ENCODE measurements around the gene ZDHHC21. TPM values are rescaled to one million over a fixed set of nuclear protein-coding genes. Genes with fewer than 3 reads are reported as not detected.

Gene ZDHHC21
- polyA plus RNA-seq, 2 of the 4 experiments (the other 2 are of a cell fraction), result 3.7 to 9.1 TPM

GRCh38 chr9:14627513-14627912, 65.7 kb downstream of the ZDHHC21 start:
- 81% methylated on average over 1 of the region's 1 CpG for WGBS (ENCODE audit: missing lambda C conversion rate)

GRCh38 chr9:14618836-14619420, 74.3 kb downstream of the ZDHHC21 start:
- no peak overlapping the region for H3K4me2 ChIP-seq
- ChIA-PET POLR2A (no interaction called here), CTCF (no interaction called here)
- no peaks in the 10 kb centered on the region for H3K9me3 ChIP-seq
- no peak overlapping the region for H3K27ac ChIP-seq
- H3K4me1 ChIP-seq, result no peaks in the 10 kb centered on the region
- ATAC-seq, result no peak
- 86% methylated on average over 8 of the region's 8 CpGs for WGBS (ENCODE audit: missing lambda C conversion rate)
- DNase-seq (ENCODE audit: low read depth in 1 of 2, low spot score in 1 of 2), result no peak
- H3K4me3 ChIP-seq, result no peak overlapping the region
- FAIRE-seq, result no peak
- no peak for TF ChIP-seq SMC3 (IDR thresholded peaks at IDR 0.05)
- TF ChIP-seq JUN (IDR thresholded peaks at IDR 0.05), result no peak
- TF ChIP-seq FOSB (CRISPR knock-in tag; IDR thresholded peaks at IDR 0.05), result no peak
- no peak for TF ChIP-seq CHD4 (IDR thresholded peaks at IDR 0.05; ENCODE audit: borderline replicate concordance)
- TF ChIP-seq HOXB13 (CRISPR knock-in tag; IDR thresholded peaks at IDR 0.05; ENCODE audit: low read depth), result no peak
- TF ChIP-seq CEBPB (IDR thresholded peaks at IDR 0.05), result no peak
- no peak for TF ChIP-seq PBX3 (IDR thresholded peaks at IDR 0.05)
- TF ChIP-seq CHD2 (IDR thresholded peaks at IDR 0.05; ENCODE audit: low read length, partially characterized antibody), result no peak
- TF ChIP-seq FOXS1 (CRISPR knock-in tag; IDR thresholded peaks at IDR 0.05), result no peak
- TF ChIP-seq RNF2 (IDR thresholded peaks at IDR 0.05; ENCODE audit: borderline replicate concordance, low read depth), result no peak
- TF ChIP-seq ELK1 (IDR thresholded peaks at IDR 0.05; ENCODE audit: low read depth, low read length), result no peak
- TF ChIP-seq HDAC2 (IDR thresholded peaks at IDR 0.05), result no peak
- no peak for TF ChIP-seq HOXA7 (CRISPR knock-in tag; IDR thresholded peaks at IDR 0.05)
- TF ChIP-seq RARB (CRISPR knock-in tag; IDR thresholded peaks at IDR 0.05), result no peak
- no peak for TF ChIP-seq NFE2L2 (conservative IDR thresholded peaks at IDR 0.05; ENCODE audit: low read length)
- TF ChIP-seq BHLHE40 (IDR thresholded peaks at IDR 0.05; ENCODE audit: low read depth, low read length), result no peak

More at GRCh38 chr9:14627513-14627912, 65.7 kb downstream of the ZDHHC21 start:
- peak overlapping the region; percentile 23 for H3K4me2 ChIP-seq
- TF ChIP-seq EHMT2 (IDR thresholded peaks at IDR 0.05; ENCODE audit: low read depth), result no peak
- no peak for TF ChIP-seq KDM1A (IDR thresholded peaks at IDR 0.05; ENCODE audit: low read depth)
- no peak for TF ChIP-seq ESRRA (IDR thresholded peaks at IDR 0.05; ENCODE audit: borderline replicate concordance, low read length)
- TF ChIP-seq CTCF (IDR thresholded peaks at IDR 0.05), result no peak
- no peak for TF ChIP-seq POLR2AphosphoS2 (conservative IDR thresholded peaks at IDR 0.05; ENCODE audit: low read length)
- no peak for TF ChIP-seq FOSB (CRISPR knock-in tag; IDR thresholded peaks at IDR 0.05)
- no peak for TF ChIP-seq BHLHE40 (IDR thresholded peaks at IDR 0.05; ENCODE audit: low read depth, low read length)
- no peak for TF ChIP-seq MAZ (IDR thresholded peaks at IDR 0.05; ENCODE audit: borderline replicate concordance, low read depth, low read length)
- no peak for TF ChIP-seq JUN (IDR thresholded peaks at IDR 0.05)
- TF ChIP-seq PBX3 (IDR thresholded peaks at IDR 0.05), result no peak
- TF ChIP-seq, protein P1, sequence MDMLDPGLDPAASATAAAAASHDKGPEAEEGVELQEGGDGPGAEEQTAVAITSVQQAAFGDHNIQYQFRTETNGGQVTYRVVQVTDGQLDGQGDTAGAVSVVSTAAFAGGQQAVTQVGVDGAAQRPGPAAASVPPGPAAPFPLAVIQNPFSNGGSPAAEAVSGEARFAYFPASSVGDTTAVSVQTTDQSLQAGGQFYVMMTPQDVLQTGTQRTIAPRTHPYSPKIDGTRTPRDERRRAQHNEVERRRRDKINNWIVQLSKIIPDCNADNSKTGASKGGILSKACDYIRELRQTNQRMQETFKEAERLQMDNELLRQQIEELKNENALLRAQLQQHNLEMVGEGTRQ (IDR thresholded peaks at IDR 0.05), result no peak
- TF ChIP-seq CBX2 (IDR thresholded peaks at IDR 0.05; ENCODE audit: borderline replicate concordance, low read depth), result no peak
- no peak for TF ChIP-seq ZFP36 (IDR thresholded peaks at IDR 0.05; ENCODE audit: borderline replicate concordance, partially characterized antibody)
- no peak for TF ChIP-seq SMC3 (IDR thresholded peaks at IDR 0.05)
- no peak for TF ChIP-seq ELK1 (IDR thresholded peaks at IDR 0.05; ENCODE audit: low read depth, low read length)
- TF ChIP-seq CBX8 (IDR thresholded peaks at IDR 0.05), result no peak
- H3K9me3 ChIP-seq, result no peaks in the 10 kb centered on the region
- no peak for ATAC-seq
- H3K4me3 ChIP-seq, result no peak overlapping the region
- peaks cover 10% of the 10 kb centered on the region; the same call in 2 of the 3 replicates for H3K4me1 ChIP-seq
- no peak for FAIRE-seq
- POLR2A ChIA-PET, result no interaction called here
- CTCF ChIA-PET, result no interaction called here
- H3K27ac ChIP-seq, result no peak overlapping the region
- DNase-seq (ENCODE audit: low read depth in 1 of 2, low spot score in 1 of 2), result no peak

Data from A549 (cell line).